H1 (cell line): Measurements from ENCODE around the gene SLC2A11. TPM values are rescaled to one million over a fixed set of nuclear protein-coding genes. Genes with fewer than 3 reads are reported as not detected.
A peak's percentile ranks its signal among the peaks of the same experiment; 100 is the strongest.

Experiments
- CTCF ChIA-PET: fragments of 300-600 bp; sonication (Branson Sonifier 250); formaldehyde crosslinking; loops from one replicate; lab custom pipeline; 2021; ENCODE audit not compliant: partially characterized antibody; lab: Charles Lee
- POLR2A ChIA-PET: fragments of 300-600 bp; sonication (Branson Sonifier 250); formaldehyde crosslinking; loops from one replicate; lab custom pipeline; 2021; ENCODE audit warnings: inconsistent platforms; ENCODE audit not compliant: partially characterized antibody; lab: Charles Lee
- DNase-seq, 2 experiments: peaks; one replicate each; pipeline versions ENCODE4 v3.0.0 to v3.0.0-alpha.2; 2010 to 2022; ENCODE audit warnings: low spot score in 2 of 2, low read depth in 1 of 2, mixed read lengths in 1 of 2
- FAIRE-seq: peaks from 2 replicates; lab custom pipeline; 2011; peaks lifted over from hg19 to GRCh38; lab: Jason Lieb, UNC
- H2AFZ ChIP-seq: 2 replicates; pipeline ENCODE4 v1.8.1; 2012; ENCODE audit warnings: low read length, inconsistent platforms
- H2AK5ac ChIP-seq: 2 replicates; pipeline ENCODE4 v1.6.1; 2013; ENCODE audit warnings: low read depth, low read length
- H2BK120ac ChIP-seq: replicated peaks from 2 replicates; pipeline ENCODE3; 2013; ENCODE audit warnings: low read depth, low read length, inconsistent platforms
- H2BK12ac ChIP-seq: 2 replicates; pipeline ENCODE4 v1.6.1; 2013; ENCODE audit warnings: low read depth, low read length
- H2BK15ac ChIP-seq: 2 replicates; pipeline ENCODE4 v1.6.1; 2013; ENCODE audit warnings: low read length
- H2BK20ac ChIP-seq: 2 replicates; pipeline ENCODE4 v1.6.1; 2013; ENCODE audit warnings: low read length
- H2BK5ac ChIP-seq: 2 replicates; pipeline ENCODE4 v1.6.1; 2013; ENCODE audit warnings: low read depth, low read length
- H3K14ac ChIP-seq: 2 replicates; pipeline ENCODE4 v1.6.1; 2013; ENCODE audit warnings: inconsistent platforms; ENCODE audit not compliant: insufficient read length
- H3K18ac ChIP-seq: 2 replicates; pipeline ENCODE4 v1.6.1; 2013; ENCODE audit warnings: low read length; ENCODE audit errors: extremely low read depth
- H3K23ac ChIP-seq: 2 replicates; pipeline ENCODE4 v1.6.1; 2013; ENCODE audit warnings: inconsistent platforms; ENCODE audit not compliant: insufficient read length
- H3K23me2 ChIP-seq: 2 replicates; pipeline ENCODE4 v1.6.1; 2013; ENCODE audit warnings: low read depth, low read length
- H3K27ac ChIP-seq: 2 replicates; pipeline ENCODE4 v1.6.1; 2011; ENCODE audit warnings: low read depth, low read length, inconsistent platforms
- H3K27me3 ChIP-seq, 4 experiments: replicated peaks in 1 of 4; 1 replicate in 1 of 4; 2 replicates in 3 of 4; pipeline versions ENCODE4 v1.6.1 to v1.8.1; 2011 to 2013; ENCODE audit warnings: low read length in 3 of 4, mild to moderate bottlenecking in 3 of 4, inconsistent platforms in 2 of 4, mixed read lengths in 2 of 4, moderate library complexity in 1 of 4; ENCODE audit not compliant: control insufficient read depth in 3 of 4, insufficient read depth in 3 of 4; ENCODE audit errors: extremely low read depth in 1 of 4
- H3K36me3 ChIP-seq, 4 experiments: 2 replicates each; pipeline versions ENCODE4 v1.6.1 to v1.8.1; 2011 to 2013; ENCODE audit warnings: mild to moderate bottlenecking in 4 of 4, low read length in 3 of 4, moderate library complexity in 2 of 4, control low read depth in 1 of 4, inconsistent platforms in 1 of 4; ENCODE audit not compliant: insufficient read depth in 4 of 4, control insufficient read depth in 2 of 4
- H3K4ac ChIP-seq: replicated peaks from 2 replicates; pipeline ENCODE3; 2013; ENCODE audit warnings: low read length, low read depth, mixed read lengths, inconsistent platforms; ENCODE audit not compliant: insufficient read length
- H3K4me1 ChIP-seq, 4 experiments: replicated peaks in 1 of 4; 1 replicate in 1 of 4; 2 replicates in 3 of 4; pipeline versions ENCODE4 v1.6.1 to v1.8.1; 2011 to 2013; ENCODE audit warnings: low read length in 3 of 4, inconsistent platforms in 2 of 4, mixed read lengths in 1 of 4; ENCODE audit not compliant: insufficient read depth in 4 of 4, control insufficient read depth in 3 of 4
- H3K4me2 ChIP-seq, 2 experiments: 2 replicates each; pipeline versions ENCODE4 v1.6.1 to v1.8.1; 2011 to 2013; ENCODE audit warnings: low read depth in 2 of 2, low read length in 2 of 2, control low read depth in 1 of 2, inconsistent platforms in 1 of 2, mild to moderate bottlenecking in 1 of 2; ENCODE audit not compliant: insufficient read depth in 1 of 2
- H3K4me3 ChIP-seq, 4 experiments: fragments of 200-600, 300-600 bp in 1 of 4; sonication (generic), shearing (Covaris generic), sonication (Bioruptor Twin) in 1 of 4; 2 replicates each; pipeline versions ENCODE4 v1.5.1 to v1.8.1; 2011 to 2016; ENCODE audit warnings: low read length in 4 of 4, low read depth in 3 of 4, control low read depth in 2 of 4, inconsistent platforms in 2 of 4, mild to moderate bottlenecking in 2 of 4, mixed read lengths in 1 of 4, moderate library complexity in 1 of 4; ENCODE audit not compliant: insufficient read depth in 2 of 4; ENCODE audit errors: extremely low read depth in 1 of 4
- H3K56ac ChIP-seq: replicated peaks from 2 replicates; pipeline ENCODE3; 2013; ENCODE audit warnings: low read depth, mild to moderate bottlenecking, mixed read lengths, low read length, inconsistent platforms; ENCODE audit not compliant: insufficient read length
- H3K79me1 ChIP-seq: 2 replicates; pipeline ENCODE4 v1.6.1; 2013; ENCODE audit warnings: low read depth, low read length, control low read depth
- H3K79me2 ChIP-seq, 2 experiments: 2 replicates each; pipeline versions ENCODE4 v1.6.1 to v1.8.1; 2012 to 2013; ENCODE audit warnings: low read length in 2 of 2, mild to moderate bottlenecking in 2 of 2, inconsistent platforms in 1 of 2; ENCODE audit not compliant: insufficient read depth in 2 of 2, control insufficient read depth in 1 of 2
- H3K9ac ChIP-seq, 4 experiments: replicated peaks in 1 of 4; 1 replicate in 1 of 4; 2 replicates in 3 of 4; pipeline versions ENCODE4 v1.6.1 to v1.8.1; 2011 to 2013; ENCODE audit warnings: low read depth in 3 of 4, low read length in 3 of 4, control low read depth in 2 of 4, mild to moderate bottlenecking in 2 of 4, moderate library complexity in 2 of 4, inconsistent platforms in 1 of 4; ENCODE audit errors: extremely low read depth in 1 of 4
- H3K9me3 ChIP-seq, 2 experiments: 2 replicates each; pipeline versions ENCODE4 v1.6.1 to v1.8.1; 2012 to 2013; ENCODE audit warnings: mild to moderate bottlenecking in 2 of 2, moderate library complexity in 2 of 2, control low read depth in 1 of 2, inconsistent platforms in 1 of 2, low read depth in 1 of 2, low read length in 1 of 2, mixed read lengths in 1 of 2; ENCODE audit not compliant: insufficient read depth in 2 of 2
- H4K20me1 ChIP-seq, 2 experiments: replicated peaks in 1 of 2; 2 replicates each; pipeline versions ENCODE3 to v1.8.1; 2011 to 2013; ENCODE audit warnings: inconsistent platforms in 2 of 2, low read length in 2 of 2, mild to moderate bottlenecking in 1 of 2; ENCODE audit not compliant: insufficient read depth in 2 of 2, control insufficient read depth in 1 of 2
- H4K5ac ChIP-seq: 2 replicates; pipeline ENCODE4 v1.6.1; 2013; ENCODE audit warnings: low read length, low read depth, mixed read lengths, inconsistent platforms; ENCODE audit not compliant: insufficient read length
- H4K8ac ChIP-seq: 2 replicates; pipeline ENCODE4 v1.8.0; 2013; ENCODE audit warnings: mild to moderate bottlenecking, moderate library complexity, low read length, inconsistent platforms; ENCODE audit not compliant: insufficient read depth; ENCODE audit errors: extremely low read depth
- H4K91ac ChIP-seq: replicated peaks from 2 replicates; pipeline ENCODE3; 2013; ENCODE audit warnings: low read length, mixed read lengths, inconsistent platforms; ENCODE audit not compliant: insufficient read length
- BRCA1 ChIP-seq: IDR thresholded peaks from 2 replicates; pipeline ENCODE4 v1.6.1; 2012; ENCODE audit warnings: low read depth, low read length, improper control_type of control experiment
- CREB1 ChIP-seq: IDR thresholded peaks from 2 replicates; pipeline ENCODE4 v1.6.1; 2012; ENCODE audit warnings: inconsistent platforms
- HDAC2 ChIP-seq, 2 experiments: fragments of 300-600 bp in 1 of 2; sonication (generic) in 1 of 2; IDR thresholded peaks; 2 replicates each; pipeline ENCODE4 v1.6.1; 2011 to 2012; ENCODE audit warnings: low read depth in 2 of 2, low read length in 2 of 2, mild to moderate bottlenecking in 2 of 2, moderate library complexity in 2 of 2, borderline replicate concordance in 1 of 2, inconsistent platforms in 1 of 2
- KDM4A ChIP-seq: IDR thresholded peaks from one replicate; pipeline ENCODE4 v1.7.1; 2012; ENCODE audit warnings: low read depth, mild to moderate bottlenecking, moderate library complexity, low read length, inconsistent platforms; ENCODE audit not compliant: severe bottlenecking
- PHF8 ChIP-seq: fragments of 200-600 bp; sonication (generic); conservative IDR thresholded peaks from 2 replicates; pipeline ENCODE4 v1.7.1; 2012; ENCODE audit warnings: low read depth, mild to moderate bottlenecking, inconsistent platforms, low read length, moderate library complexity
- SAP30 ChIP-seq: fragments of 300-600 bp; sonication (generic); IDR thresholded peaks from 2 replicates; pipeline ENCODE4 v1.7.1; 2012; ENCODE audit warnings: low read length, moderate library complexity, mild to moderate bottlenecking, inconsistent platforms; ENCODE audit not compliant: insufficient read depth, insufficient replicate concordance
- SP2 ChIP-seq: IDR thresholded peaks from 2 replicates; pipeline ENCODE4 v1.6.1; 2012; ENCODE audit warnings: mild to moderate bottlenecking, low read length, inconsistent platforms
- USF2 ChIP-seq: IDR thresholded peaks from 2 replicates; pipeline ENCODE4 v1.6.1; 2011; ENCODE audit warnings: low read length, improper control_type of control experiment
- WGBS, 2 experiments: shearing (Covaris generic) in 1 of 2; methylation state at CpG; one replicate each; pipeline versions ENCODE4 v1.1.6 to v1.1.7; 2013 to 2015; ENCODE audit warnings: low lambda C conversion rate in 2 of 2, mixed read lengths in 2 of 2, inconsistent platforms in 1 of 2, low coverage in 1 of 2, missing lambda C conversion rate in 1 of 2; ENCODE audit not compliant: insufficient replicate concordance in 2 of 2, insufficient coverage in 1 of 2, insufficient read length in 1 of 2; ENCODE audit errors: extremely low coverage in 1 of 2, missing lambda C conversion rate in 1 of 2; 5-methylcytosine and 5-hydroxymethylcytosine counted together
- polyA plus RNA-seq, 7 experiments: library from polyadenylated mRNA; depleted of rRNA in 3 of 7; stranded (reverse) in 5 of 7; unstranded in 2 of 7; fragments of >200 nt in 5 of 7; fragments of 200-250 nt in 2 of 7; gene quantifications; 1 replicate in 5 of 7; 2 replicates in 1 of 7; 4 replicates in 1 of 7; pipeline versions ENCODE4 v1.2.1 to v1.2.3, GENCODE V29; 2011 to 2013; ENCODE audit warnings: missing spikeins in 2 of 7, mixed read lengths in 2 of 7
- total RNA-seq: library from RNA; stranded (reverse); fragmentation: NEBNext Ultra II Directional; extraction: Animal tissue kit (Norgen Biotek cat#: 25700); gene quantifications from 2 replicates; pipeline ENCODE4 v1.2.1, GENCODE V29; 2021

Gene SLC2A11
- total and polyA plus RNA-seq, 2 of the 8 experiments (the other 6 are each of a cell fraction or from before 2014, with no cell fraction given) = 10.7 to 12.5 TPM

GRCh38 chr22:23838681-23839468 is 18.8 kb upstream of the SLC2A11 start, which contains the start of gene DERL3:
TSS of gene DERL3 (minus strand) at chr22:23839006. CDS start at chr22:23838987, 19 bp downstream.
- peak within 1 kb of the TSS; percentile 82; the same call in 1 of the 2 replicates for H4K8ac ChIP-seq
- H4K91ac ChIP-seq = peak within 1 kb of the TSS; percentile 81
- peak within 1 kb of the TSS; percentile 95 for H2BK5ac ChIP-seq
- WGBS, 2 experiments = 1% methylated on average over 54 of the region's 70 CpGs; no CpG with 5 or more reads in 1 of the 2 experiments
- peak within 1 kb of the TSS; percentile 24; the same call in 1 of the 2 replicates for H3K18ac ChIP-seq
- no peak within 1 kb of the TSS for H2BK20ac ChIP-seq
- peak; percentile 95 for FAIRE-seq
- H3K9ac ChIP-seq = peak within 1 kb of the TSS in 2 of 4 experiments; percentile 40 to 51; a peak in 2 of 7 replicates
- peaks cover 12% of the 10 kb centered on the region; the same call in 1 of the 2 replicates for H3K23me2 ChIP-seq
- peaks cover 0 to 2% (median under 1%) of the 10 kb centered on the region in 4 experiments; a peak in 2 of 7 replicates for H3K27me3 ChIP-seq
- peak within 1 kb of the TSS; percentile 48 to 76 (median 56) for H3K4me3 ChIP-seq
- no peak within 1 kb of the TSS; the same call in 1 of the 2 replicates for H2AFZ ChIP-seq
- no peak within 1 kb of the TSS for H4K5ac ChIP-seq
- no peak within 1 kb of the TSS for H3K4ac ChIP-seq
- H3K79me2 ChIP-seq = no peaks in the 10 kb centered on the region
- H3K9me3 ChIP-seq = no peaks in the 10 kb centered on the region
- H3K4me1 ChIP-seq = peaks cover 0 to 15% (median 10%) of the 10 kb centered on the region in 4 experiments; a peak in 5 of 7 replicates
- no peak within 1 kb of the TSS for H3K56ac ChIP-seq
- H4K20me1 ChIP-seq = peaks cover 0 to 11% of the 10 kb centered on the region in 2 experiments
- peaks cover 0 to 13% (median 5%) of the 10 kb centered on the region in 4 experiments; a peak in 4 of 8 replicates for H3K36me3 ChIP-seq
- H3K23ac ChIP-seq = no peak within 1 kb of the TSS
- H2BK12ac ChIP-seq = peak within 1 kb of the TSS; percentile 75; the same call in 1 of the 2 replicates
- peak; percentile 91 to 99 for DNase-seq
- H3K14ac ChIP-seq = no peak within 1 kb of the TSS
- no peaks in the 10 kb centered on the region for H3K79me1 ChIP-seq
- no peak within 1 kb of the TSS for H2AK5ac ChIP-seq
- H2BK120ac ChIP-seq = no peak within 1 kb of the TSS
- CTCF ChIA-PET = interaction anchor here (1.2 kb wide), 1 partner anchor 11 kb away, joined by 3 read pairs; no protein-coding TSS in a partner anchor
- no peak within 1 kb of the TSS for H2BK15ac ChIP-seq
- peak within 1 kb of the TSS; percentile 60; the same call in 1 of the 2 replicates for H3K27ac ChIP-seq
- POLR2A ChIA-PET = interaction anchor here (0.7 to 2.0 kb wide), 6 partner anchors 8 to 88 kb away, joined by 3 to 7 read pairs (median 3); partner anchors contain the start of genes SLC2A11 and ZNF70
- peak within 1 kb of the TSS; percentile 54 to 78 for H3K4me2 ChIP-seq
- TF ChIP-seq SAP30 (no peak), PHF8 (peak; percentile 53; the same call in 1 of the 2 replicates), CREB1 (peak; percentile 51; the same call in 1 of the 2 replicates), SP2 (peak; percentile 45; the same call in 1 of the 2 replicates), BRCA1 (no peak), KDM4A (peak; percentile 94), USF2 (peak; percentile 76), HDAC2 (IDR thresholded peaks at IDR 0.05; ENCODE audit: borderline replicate concordance in 1 of 2, low read depth in 2 of 2, low read length in 2 of 2) (peak in 1 of 2 experiments; percentile 93; a peak in 2 of 4 replicates)
